K562 (cell line): ENCODE measurements around the gene RNU1-4. TPM values are rescaled to one million over a fixed set of nuclear protein-coding genes. Genes with fewer than 3 reads are reported as not detected.
"Not testable (repeated sequence)": the region's sequence is repeated elsewhere in the genome, so short reads cannot be mapped to it uniquely, and the experiment has no call there.

Experiments used
- ATAC-seq: fragments of 200-7000 bp; cut with Tn5 transposase; 3 replicates; pipeline ENCODE4 v1.9.1; 2020; ENCODE audit warnings: moderate library complexity
- BruUV-seq: library from RNA; stranded (reverse); fragments of 400-500 nt; replicated peaks from 2 replicates; lab custom pipeline; 2021; lab: Mats Ljungman, UMichigan
- CTCF ChIA-PET: fragments of 300-600 bp; formaldehyde crosslinking; extraction: SDS; loops from one replicate; lab custom pipeline; 2021; ENCODE audit warnings: low intra/inter-chr PET ratio; lab: Yijun Ruan, JAX
- POLR2A ChIA-PET: fragments of 300-600, 350-650 bp; sonication (Branson Sonifier 250); formaldehyde crosslinking; extraction: SDS; loops from one replicate; lab custom pipeline; 2021; ENCODE audit warnings: antibody characterized with exemption, inconsistent platforms; lab: Yijun Ruan, JAX
- DNase-seq, 4 experiments: peaks; one replicate each; pipeline versions ENCODE4 v3.0.0 to v3.0.0-alpha.2; 2011 to 2018; ENCODE audit warnings: low spot score in 3 of 4, mixed read lengths in 3 of 4; ENCODE audit errors: extremely low read depth in 1 of 4
- FAIRE-seq: peaks from 2 replicates; lab custom pipeline; 2011; peaks lifted over from hg19 to GRCh38; lab: Jason Lieb, UNC
- H2AFZ ChIP-seq: 2 replicates; pipeline ENCODE4 v1.6.0; 2011; ENCODE audit warnings: low read depth, low read length, control low read depth, inconsistent platforms
- H3K27ac ChIP-seq: fragments of 200-600 bp; 3 replicates; pipeline ENCODE4 v1.8.0; 2011; ENCODE audit warnings: low read depth, mild to moderate bottlenecking, control low read depth, inconsistent platforms, low read length, moderate library complexity, mixed read lengths; ENCODE audit errors: extremely low read depth
- H3K27me3 ChIP-seq, 2 experiments: fragments of 300-600 bp in 1 of 2; 2 replicates in 1 of 2; 3 replicates in 1 of 2; pipeline versions ENCODE4 v1.6.0 to v1.8.0; 2011; ENCODE audit warnings: inconsistent platforms in 2 of 2, low read length in 2 of 2, mild to moderate bottlenecking in 1 of 2, mixed read lengths in 1 of 2, moderate library complexity in 1 of 2; ENCODE audit not compliant: control insufficient read depth in 2 of 2, insufficient read depth in 2 of 2
- H3K36me3 ChIP-seq: fragments of 300-600 bp; 3 replicates; pipeline ENCODE4 v1.8.0; 2011; ENCODE audit warnings: mild to moderate bottlenecking, low read length, inconsistent platforms; ENCODE audit not compliant: control insufficient read depth, insufficient read depth
- H3K4me1 ChIP-seq, 2 experiments: fragments of 200-600 bp in 1 of 2; replicated peaks in 1 of 2; 2 replicates in 1 of 2; 3 replicates in 1 of 2; pipeline versions ENCODE4 v1.5.1 to v1.8.0; 2011; ENCODE audit warnings: inconsistent platforms in 2 of 2, low read length in 2 of 2, mild to moderate bottlenecking in 1 of 2, mixed read lengths in 1 of 2, moderate library complexity in 1 of 2; ENCODE audit not compliant: control insufficient read depth in 2 of 2, insufficient read depth in 2 of 2
- H3K4me2 ChIP-seq: 2 replicates; pipeline ENCODE4 v1.6.1; 2011; ENCODE audit warnings: low read length, control low read depth, inconsistent platforms, mixed read lengths; ENCODE audit not compliant: insufficient read depth
- H3K4me3 ChIP-seq: fragments of 200-600 bp; sonication (generic), shearing (Covaris generic); 2 replicates; pipeline ENCODE4 v1.5.1; 2016; ENCODE audit warnings: control low read depth, inconsistent platforms
- H3K79me2 ChIP-seq: fragments of 200-600 bp; 3 replicates; pipeline ENCODE4 v1.8.0; 2011; ENCODE audit warnings: low read length, inconsistent platforms; ENCODE audit not compliant: control insufficient read depth, insufficient read depth
- H3K9ac ChIP-seq, 2 experiments: 2 replicates each; pipeline versions ENCODE4 v1.6.0 to v1.6.1; 2011; ENCODE audit warnings: low read depth in 2 of 2, low read length in 2 of 2, control low read depth in 1 of 2, inconsistent platforms in 1 of 2, mild to moderate bottlenecking in 1 of 2, mixed read lengths in 1 of 2; ENCODE audit not compliant: insufficient read depth in 1 of 2
- H3K9me1 ChIP-seq: one replicate; pipeline ENCODE4 v1.6.0; 2011; ENCODE audit warnings: inconsistent platforms, mild to moderate bottlenecking, low read length, moderate library complexity; ENCODE audit not compliant: control insufficient read depth, insufficient read depth
- H3K9me3 ChIP-seq: replicated peaks from 2 replicates; pipeline ENCODE4 v1.5.1; 2011; ENCODE audit warnings: low read depth, low read length, inconsistent platforms; ENCODE audit not compliant: control insufficient read depth, insufficient read depth
- H4K20me1 ChIP-seq: replicated peaks from 2 replicates; pipeline ENCODE4 v1.6.1; 2011; ENCODE audit warnings: low read length, inconsistent platforms, mixed read lengths; ENCODE audit not compliant: control insufficient read depth, insufficient read depth
- WGBS: fragments of 100-300 bp; shearing (Covaris generic); methylation state at CpG from one replicate; pipeline ENCODE4 v1.1.6; 2016; ENCODE audit warnings: low coverage, mixed read lengths; ENCODE audit not compliant: insufficient coverage; ENCODE audit errors: missing lambda C conversion rate; 5-methylcytosine and 5-hydroxymethylcytosine counted together
- in situ Hi-C: fragments of 300-500 bp; cut with MboI; formaldehyde crosslinking; loops from 4 replicates; pipeline ENCODE4 v1.15.0; 2018; ENCODE audit warnings: inconsistent platforms, mixed read lengths
- intact Hi-C: fragments of 100-400 bp; cut with micrococcal nuclease; formaldehyde crosslinking; loops from 2 replicates; pipeline ENCODE4 v1.14.2; 2022
- polyA plus RNA-seq, 8 experiments: library from polyadenylated mRNA; depleted of rRNA in 4 of 8; stranded (reverse) in 5 of 8; unstranded in 3 of 8; fragments of >200 nt; fragmentation: Nextera tagmentation in 2 of 8; fragmentation: Illumina TruSeq in 1 of 8; extraction: Ambion mirVana in 2 of 8; extraction: Trizol in 1 of 8; gene quantifications; 2 replicates each; pipeline versions ENCODE4 v1.2.1 to v1.2.3, GENCODE V29; 2011 to 2014; ENCODE audit warnings: inconsistent platforms in 1 of 8, missing spikeins in 1 of 8
- total RNA-seq, 7 experiments: library from RNA; depleted of rRNA in 6 of 7; stranded (reverse); fragments of >200 nt in 6 of 7; fragmentation: Illumina TruSeq in 2 of 7; extraction: Trizol in 2 of 7; gene quantifications; 2 replicates each; pipeline versions ENCODE4 v1.2.1 to v1.2.3, GENCODE V29; 2011 to 2021; ENCODE audit warnings: low replicate concordance in 1 of 7

RNU1-4 gene
- total and polyA plus RNA-seq, 9 of the 15 experiments (the other 6 are each of a cell fraction or from before 2014, with no cell fraction given), result under 0.01 to 32,823 (median 2,538) TPM; not detected in 4

GRCh38 chr1:16772275-16773204 lies 32.2 kb downstream of the RNU1-4 start:
- H2AFZ ChIP-seq, H3K36me3 ChIP-seq, H4K20me1 ChIP-seq, H3K4me1 ChIP-seq, BruUV-seq, H3K4me2 ChIP-seq, H3K4me3 ChIP-seq, H3K27ac ChIP-seq, H3K79me2 ChIP-seq, intact Hi-C loops, H3K9ac ChIP-seq, POLR2A ChIA-PET, FAIRE-seq, DNase-seq, CTCF ChIA-PET, H3K9me3 ChIP-seq, H3K9me1 ChIP-seq: not testable (repeated sequence)
- WGBS, result 6% methylated on average over 13 of the region's 21 CpGs
- in situ Hi-C loops, result loop anchor here (5.0 kb wide), 1 partner anchor 45 kb away; no protein-coding TSS in a partner anchor
- H3K27me3 ChIP-seq, result peaks cover 19 to 47% of the 10 kb centered on the region in 2 experiments
- peak; percentile 22; the same call in 2 of the 3 replicates for ATAC-seq

- DNase-seq, H3K4me1 ChIP-seq, BruUV-seq, H3K9ac ChIP-seq, intact Hi-C loops, CTCF ChIA-PET, ATAC-seq, H3K9me3 ChIP-seq, H2AFZ ChIP-seq, H3K4me2 ChIP-seq, H3K36me3 ChIP-seq, H3K4me3 ChIP-seq, H4K20me1 ChIP-seq, POLR2A ChIA-PET, H3K9me1 ChIP-seq, FAIRE-seq, H3K79me2 ChIP-seq, H3K27ac ChIP-seq: not testable (repeated sequence)
- in situ Hi-C loops, result loop anchor here (5.0 kb wide), 1 partner anchor 46 kb away; no protein-coding TSS in a partner anchor
- WGBS, result 32% methylated on average over 8 of the region's 9 CpGs
- peaks cover 22 to 51% of the 10 kb centered on the region in 2 experiments for H3K27me3 ChIP-seq
Observed at GRCh38 chr1:16773205-16773596, 32.9 kb downstream of the RNU1-4 start.

- H3K4me3 ChIP-seq, H3K9me1 ChIP-seq, H4K20me1 ChIP-seq, DNase-seq, H3K79me2 ChIP-seq, POLR2A ChIA-PET, H3K4me1 ChIP-seq, H3K9ac ChIP-seq, intact Hi-C loops, FAIRE-seq, H2AFZ ChIP-seq, H3K27ac ChIP-seq, ATAC-seq, H3K36me3 ChIP-seq, CTCF ChIA-PET, H3K4me2 ChIP-seq, H3K9me3 ChIP-seq, BruUV-seq: not testable (repeated sequence)
- 10% methylated on average over 3 of the region's 6 CpGs for WGBS
- in situ Hi-C loops, result loop anchor here (5.0 kb wide), 1 partner anchor 46 kb away; no protein-coding TSS in a partner anchor
- peaks cover 22 to 51% of the 10 kb centered on the region in 2 experiments for H3K27me3 ChIP-seq
Observed at GRCh38 chr1:16773723-16774122, 33.4 kb downstream of the RNU1-4 start.
